ENCODE data around the gene ASB4.
A peak's percentile ranks its signal among the peaks of the same experiment; 100 is the strongest.
"Not testable (repeated sequence)": the region's sequence is repeated elsewhere in the genome, so short reads cannot be mapped to it uniquely, and the experiment has no call there.

ASB4 gene

GRCh38 chr7:95547361-95548348, 61.9 kb downstream of the ASB4 start:
- TF ChIP-seq CTCF (IDR thresholded peaks at IDR 0.05): no peak
- no peak overlapping the region for H3K27ac Mint-ChIP-seq
- peaks cover 21% of the 10 kb centered on the region for H3K4me1 Mint-ChIP-seq
- DNase-seq: no peak
- no peaks in the 10 kb centered on the region for H3K9me3 Mint-ChIP-seq
- no peaks in the 10 kb centered on the region for H3K36me3 Mint-ChIP-seq (ENCODE audit: low read depth)
- no peaks in the 10 kb centered on the region for H3K27me3 Mint-ChIP-seq (ENCODE audit: low read depth, poor library complexity)
- H3K4me3 Mint-ChIP-seq: no peak overlapping the region

GRCh38 chr7:95549818-95550529, 64.2 kb downstream of the ASB4 start:
- Mint-ChIP-seq H3K27me3 (ENCODE audit: low read depth, poor library complexity) (no peaks in the 10 kb centered on the region), H3K4me3 (no peak overlapping the region), H3K36me3 (ENCODE audit: low read depth) (no peaks in the 10 kb centered on the region), H3K4me1 (peaks cover 29% of the 10 kb centered on the region), H3K9me3 (no peaks in the 10 kb centered on the region), H3K27ac (peak overlapping the region; percentile 93)
- no peak for TF ChIP-seq CTCF (IDR thresholded peaks at IDR 0.05)
- no peak for DNase-seq

GRCh38 chr7:95550546-95550945, 64.8 kb downstream of the ASB4 start:
- no peaks in the 10 kb centered on the region for H3K9me3 Mint-ChIP-seq
- no peaks in the 10 kb centered on the region for H3K36me3 Mint-ChIP-seq (ENCODE audit: low read depth)
- H3K27me3 Mint-ChIP-seq (ENCODE audit: low read depth, poor library complexity): no peaks in the 10 kb centered on the region
- peaks cover 29% of the 10 kb centered on the region for H3K4me1 Mint-ChIP-seq
- no peak overlapping the region for H3K4me3 Mint-ChIP-seq
- no peak for DNase-seq
- no peak for TF ChIP-seq CTCF (IDR thresholded peaks at IDR 0.05)
- peak overlapping the region; percentile 93 for H3K27ac Mint-ChIP-seq

GRCh38 chr7:95552010-95552926, 66.5 kb downstream of the ASB4 start:
- H3K9me3 Mint-ChIP-seq; H3K36me3 Mint-ChIP-seq (ENCODE audit: low read depth); H3K27me3 Mint-ChIP-seq (ENCODE audit: low read depth, poor library complexity); DNase-seq; H3K4me3 Mint-ChIP-seq: not testable (repeated sequence)
- peaks cover 29% of the 10 kb centered on the region for H3K4me1 Mint-ChIP-seq
- H3K27ac Mint-ChIP-seq: peak overlapping the region; percentile 91

GRCh38 chr7:95553939-95554338, 68.2 kb downstream of the ASB4 start:
- H3K4me3 Mint-ChIP-seq: no peak overlapping the region
- no peak overlapping the region for H3K27ac Mint-ChIP-seq
- no peaks in the 10 kb centered on the region for H3K9me3 Mint-ChIP-seq
- H3K27me3 Mint-ChIP-seq (ENCODE audit: low read depth, poor library complexity): no peaks in the 10 kb centered on the region
- peaks cover 29% of the 10 kb centered on the region for H3K4me1 Mint-ChIP-seq
- no peak for DNase-seq
- H3K36me3 Mint-ChIP-seq (ENCODE audit: low read depth): no peaks in the 10 kb centered on the region
- no peak for TF ChIP-seq CTCF (IDR thresholded peaks at IDR 0.05)
